ENCODE results near the gene LCLAT1. TPM values are rescaled to one million over a fixed set of nuclear protein-coding genes. Genes with fewer than 3 reads are reported as not detected.

LCLAT1 gene
- total and polyA plus RNA-seq, 12 donors, result 8.0 to 56.4 (median 42.7) TPM

- H3K27me3 ChIP-seq, result no peaks in the 10 kb centered on the region
- 77 to 81% methylated on average over 12 of the region's 12 CpGs for WGBS, 2 donors
- DNase-seq, result no peak
- H3K27ac ChIP-seq, result no peak overlapping the region
- H3K36me3 ChIP-seq, result no peaks in the 10 kb centered on the region
- TF ChIP-seq, protein P1, sequence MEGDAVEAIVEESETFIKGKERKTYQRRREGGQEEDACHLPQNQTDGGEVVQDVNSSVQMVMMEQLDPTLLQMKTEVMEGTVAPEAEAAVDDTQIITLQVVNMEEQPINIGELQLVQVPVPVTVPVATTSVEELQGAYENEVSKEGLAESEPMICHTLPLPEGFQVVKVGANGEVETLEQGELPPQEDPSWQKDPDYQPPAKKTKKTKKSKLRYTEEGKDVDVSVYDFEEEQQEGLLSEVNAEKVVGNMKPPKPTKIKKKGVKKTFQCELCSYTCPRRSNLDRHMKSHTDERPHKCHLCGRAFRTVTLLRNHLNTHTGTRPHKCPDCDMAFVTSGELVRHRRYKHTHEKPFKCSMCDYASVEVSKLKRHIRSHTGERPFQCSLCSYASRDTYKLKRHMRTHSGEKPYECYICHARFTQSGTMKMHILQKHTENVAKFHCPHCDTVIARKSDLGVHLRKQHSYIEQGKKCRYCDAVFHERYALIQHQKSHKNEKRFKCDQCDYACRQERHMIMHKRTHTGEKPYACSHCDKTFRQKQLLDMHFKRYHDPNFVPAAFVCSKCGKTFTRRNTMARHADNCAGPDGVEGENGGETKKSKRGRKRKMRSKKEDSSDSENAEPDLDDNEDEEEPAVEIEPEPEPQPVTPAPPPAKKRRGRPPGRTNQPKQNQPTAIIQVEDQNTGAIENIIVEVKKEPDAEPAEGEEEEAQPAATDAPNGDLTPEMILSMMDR (IDR thresholded peaks at IDR 0.05), result no peak
- H3K9me3 ChIP-seq, result no peaks in the 10 kb centered on the region
- intact Hi-C loops (cut with DNase I), result loop anchor here in 1 of 10 donors (10.0 kb wide), 1 partner anchor 155 kb away; no protein-coding TSS in a partner anchor
- no peaks in the 10 kb centered on the region for H3K4me1 ChIP-seq
- no peak for ATAC-seq
- H3K4me3 ChIP-seq, result no peak overlapping the region
Measured at GRCh38 chr2:30679426-30680088, 232.5 kb downstream of the LCLAT1 start.

GRCh38 chr2:30680121-30680520 is 233.1 kb downstream of the LCLAT1 start:
- Histone ChIP-seq H3K9me3 (no peaks in the 10 kb centered on the region), H3K27ac (no peak overlapping the region), H3K36me3 (no peaks in the 10 kb centered on the region), H3K27me3 (no peaks in the 10 kb centered on the region), H3K4me1 (no peaks in the 10 kb centered on the region), H3K4me3 (no peak overlapping the region)
- TF ChIP-seq, protein P1 (IDR thresholded peaks at IDR 0.05), result no peak
- ATAC-seq (no peak), DNase-seq (no peak)
- intact Hi-C loops (cut with DNase I), result loop anchor here in 1 of 10 donors (10.0 kb wide), 1 partner anchor 155 kb away; no protein-coding TSS in a partner anchor
- WGBS, 2 donors, result 93 to 95% methylated on average over 3 of the region's 3 CpGs

DNA sequence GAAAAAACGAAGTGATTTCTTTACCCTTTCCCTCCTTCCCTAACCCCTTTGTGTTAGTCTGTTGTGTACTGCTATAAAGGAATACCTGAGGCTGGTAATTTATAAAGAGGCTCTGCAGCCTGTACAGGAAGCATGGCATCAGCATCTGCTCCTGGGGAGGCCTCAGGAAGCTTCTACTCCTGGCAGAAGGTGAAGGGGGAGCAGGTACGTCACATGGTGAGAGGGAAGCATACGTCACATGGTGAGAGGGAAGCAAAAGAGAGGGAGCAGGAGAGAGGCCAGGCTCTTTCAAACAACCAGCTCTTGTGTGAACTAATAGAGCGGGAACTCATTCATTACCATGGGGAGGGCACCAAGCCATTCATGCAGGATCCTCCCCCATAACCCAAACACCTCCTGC is 234.0 kb downstream of the LCLAT1 start:
- no peaks in the 10 kb centered on the region for H3K9me3 ChIP-seq
- ATAC-seq, result no peak
- H3K27me3 ChIP-seq, result no peaks in the 10 kb centered on the region
- TF ChIP-seq, protein P1 (IDR thresholded peaks at IDR 0.05), result no peak
- peaks cover 0 to 3% (median 0%) of the 10 kb centered on the region in 9 donors for H3K4me1 ChIP-seq
- H3K27ac ChIP-seq, result no peak overlapping the region
- intact Hi-C loops (cut with DNase I), result loop anchor here in 1 of 10 donors (10.0 kb wide), 1 partner anchor 156 kb away; no protein-coding TSS in a partner anchor
- WGBS, 2 donors, result 97 to 98% methylated on average over 4 of the region's 4 CpGs
- no peak for DNase-seq
- H3K4me3 ChIP-seq, result no peak overlapping the region
- no peaks in the 10 kb centered on the region for H3K36me3 ChIP-seq

DNA sequence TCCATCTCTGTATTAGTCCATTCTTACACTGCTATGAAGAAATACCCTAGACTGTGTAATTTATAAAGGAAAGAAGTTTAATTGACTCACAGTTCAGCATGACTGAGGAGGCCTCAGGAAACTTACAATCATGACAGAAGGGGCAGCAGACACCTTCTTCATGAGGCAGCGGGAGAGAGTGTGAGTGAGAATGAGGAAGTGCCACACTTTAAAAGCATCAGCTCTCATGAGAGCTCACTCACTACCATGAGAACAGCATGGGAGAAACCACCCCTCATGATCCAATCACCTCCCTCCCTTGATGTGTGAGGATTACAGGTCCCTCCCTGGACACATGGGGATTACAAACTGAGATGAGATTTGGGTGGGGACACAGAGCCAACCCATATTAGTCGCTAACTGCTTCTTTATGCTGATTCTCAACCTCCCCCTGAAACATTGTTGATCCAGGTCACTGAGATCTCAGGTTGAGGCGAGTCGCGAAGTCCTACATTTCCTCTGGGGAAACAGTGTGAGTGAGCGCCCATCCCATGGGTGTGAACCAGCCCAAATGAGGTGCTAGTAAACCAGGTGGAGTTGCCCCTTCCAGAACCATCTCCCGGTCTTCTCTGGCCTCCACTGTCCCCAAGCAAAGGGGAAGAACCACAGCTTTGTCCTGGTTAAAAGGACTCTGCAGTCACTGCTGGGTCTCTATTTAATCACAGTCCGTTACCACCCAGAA is 236.3 kb downstream of the LCLAT1 start:
- DNase-seq, result no peak
- WGBS, 2 donors, result 93 to 95% methylated on average over 8 of the region's 8 CpGs
- intact Hi-C loops (cut with DNase I), result loop anchor here in 1 of 10 donors (10.0 kb wide), 1 partner anchor 159 kb away; no protein-coding TSS in a partner anchor

More for the DNA sequence above, 236.3 kb downstream of the LCLAT1 start:
- TF ChIP-seq, protein P1 (IDR thresholded peaks at IDR 0.05), result no peak
- no peak overlapping the region for H3K27ac ChIP-seq
- no peak overlapping the region for H3K4me3 ChIP-seq
- peaks cover 0 to 13% (median 2%) of the 10 kb centered on the region in 9 donors for H3K4me1 ChIP-seq
- ATAC-seq, result no peak
- H3K27me3 ChIP-seq, result no peaks in the 10 kb centered on the region
- no peaks in the 10 kb centered on the region for H3K9me3 ChIP-seq
- H3K36me3 ChIP-seq, result no peaks in the 10 kb centered on the region

Measured in heart right ventricle (tissue), 16 donors.